SU-DHL-6 (cell line): Measurements from ENCODE around the gene ZNF77.

Source experiments
- H2AFZ ChIP-seq: fragments of 200-600 bp; sonication (generic); 2 replicates; pipeline ENCODE4 v1.6.1; 2014; ENCODE audit warnings: low read depth, mild to moderate bottlenecking, moderate library complexity, mixed read lengths, antibody characterized with exemption, low read length; ENCODE audit not compliant: severe bottlenecking
- H3F3A ChIP-seq: fragments of 200-600 bp; shearing (Covaris generic); 2 replicates; pipeline ENCODE4 v1.6.0; 2016; ENCODE audit warnings: antibody characterized with exemption, mild to moderate bottlenecking; ENCODE audit not compliant: insufficient read depth
- H3K27ac ChIP-seq: fragments of 200-600 bp; sonication (generic); 2 replicates; pipeline ENCODE4 v1.5.1; 2016; ENCODE audit warnings: low read depth, mild to moderate bottlenecking, low read length, moderate library complexity, mixed read lengths
- H3K27me3 ChIP-seq: fragments of 200-600 bp; sonication (generic), shearing (Covaris generic); 2 replicates; pipeline ENCODE4 v1.6.0; 2014; ENCODE audit warnings: mild to moderate bottlenecking, low read length
- H3K36me3 ChIP-seq: fragments of 200-600 bp; sonication (generic); 2 replicates; pipeline ENCODE4 v1.6.1; 2014; ENCODE audit warnings: mild to moderate bottlenecking, low read length, mixed read lengths
- H3K4me2 ChIP-seq: fragments of 300-600, 200-600 bp; shearing (Covaris generic), sonication (generic); 2 replicates; pipeline ENCODE4 v1.6.0; 2014; ENCODE audit warnings: low read length, low read depth, mild to moderate bottlenecking; ENCODE audit not compliant: poor library complexity, severe bottlenecking
- H3K4me3 ChIP-seq: fragments of 200-600 bp; sonication (generic); 2 replicates; pipeline ENCODE4 v1.5.1; 2014; ENCODE audit warnings: antibody characterized with exemption, low read length, mild to moderate bottlenecking, mixed read lengths; ENCODE audit not compliant: insufficient read depth, poor library complexity, severe bottlenecking
- H3K79me2 ChIP-seq: fragments of 200-600 bp; sonication (generic); 2 replicates; pipeline ENCODE4 v1.6.1; 2014; ENCODE audit warnings: mild to moderate bottlenecking, low read length, moderate library complexity; ENCODE audit not compliant: insufficient read depth
- H3K9ac ChIP-seq: fragments of 200-600 bp; sonication (generic); 2 replicates; pipeline ENCODE4 v1.7.0; 2014; ENCODE audit warnings: mild to moderate bottlenecking, low read length
- H3K9me2 ChIP-seq: fragments of 200-600 bp; sonication (generic); replicated peaks from 2 replicates; pipeline ENCODE4 v1.6.1; 2014; ENCODE audit warnings: low read length; ENCODE audit not compliant: insufficient read depth
- H3K9me3 ChIP-seq: fragments of 200-600 bp; sonication (generic); 2 replicates; pipeline ENCODE4 v1.6.1; 2014; ENCODE audit warnings: low read length, mixed read lengths; ENCODE audit not compliant: insufficient read depth
- H4K20me1 ChIP-seq: fragments of 200-600 bp; sonication (generic); 2 replicates; pipeline ENCODE4 v1.6.1; 2014; ENCODE audit warnings: low read depth, mild to moderate bottlenecking, antibody characterized with exemption, low read length, moderate library complexity, mixed read lengths
- CTCF ChIP-seq: fragments of 200-600 bp; sonication (generic); IDR thresholded peaks from one replicate; pipeline ENCODE4 v1.5.1; 2017; ENCODE audit warnings: antibody characterized with exemption, mild to moderate bottlenecking, low read length, moderate library complexity; ENCODE audit not compliant: insufficient read depth, poor library complexity, severe bottlenecking
- EZH2phosphoT487 ChIP-seq: fragments of 200-600 bp; sonication (generic), shearing (Covaris generic); conservative IDR thresholded peaks from 2 replicates; pipeline ENCODE4 v1.6.1; 2018; ENCODE audit warnings: mild to moderate bottlenecking, antibody characterized with exemption, low read length, moderate library complexity, mixed read lengths

Gene ZNF77

GRCh38 chr19:2974342-2975041, 29.7 kb upstream of the ZNF77 start:
- Histone ChIP-seq H2AFZ (no peak overlapping the region), H3K27ac (no peak overlapping the region), H3K9me3 (no peaks in the 10 kb centered on the region), H3K4me3 (no peak overlapping the region), H3K27me3 (no peaks in the 10 kb centered on the region), H4K20me1 (no peaks in the 10 kb centered on the region), H3K9ac (no peak overlapping the region), H3K4me2 (no peak overlapping the region), H3K9me2 (no peaks in the 10 kb centered on the region), H3K36me3 (no peaks in the 10 kb centered on the region), H3F3A (no peaks in the 10 kb centered on the region), H3K79me2 (no peaks in the 10 kb centered on the region)
- TF ChIP-seq CTCF (no peak), EZH2phosphoT487 (no peak)

- Histone ChIP-seq H2AFZ (no peak overlapping the region), H3K27ac (no peak overlapping the region), H3K9me3 (no peaks in the 10 kb centered on the region), H3F3A (no peaks in the 10 kb centered on the region), H3K9me2 (no peaks in the 10 kb centered on the region), H3K79me2 (no peaks in the 10 kb centered on the region), H3K4me3 (no peak overlapping the region), H3K9ac (no peak overlapping the region), H3K36me3 (no peaks in the 10 kb centered on the region), H3K27me3 (no peaks in the 10 kb centered on the region), H4K20me1 (no peaks in the 10 kb centered on the region), H3K4me2 (no peak overlapping the region)
- TF ChIP-seq EZH2phosphoT487: no peak
Observed at GRCh38 chr19:2973229-2973628, 28.5 kb upstream of the ZNF77 start.

GRCh38 chr19:2970201-2970835, 25.5 kb upstream of the ZNF77 start:
- Histone ChIP-seq H3K36me3 (no peaks in the 10 kb centered on the region), H3K9me2 (no peaks in the 10 kb centered on the region), H3K9me3 (no peaks in the 10 kb centered on the region)

More at GRCh38 chr19:2970201-2970835, 25.5 kb upstream of the ZNF77 start:
- no peaks in the 10 kb centered on the region for H3F3A ChIP-seq
- H2AFZ ChIP-seq: no peak overlapping the region
- no peaks in the 10 kb centered on the region for H3K27me3 ChIP-seq
- no peaks in the 10 kb centered on the region for H4K20me1 ChIP-seq
- H3K4me2 ChIP-seq: no peak overlapping the region
- no peak for TF ChIP-seq CTCF
- no peak for TF ChIP-seq EZH2phosphoT487
- no peak overlapping the region for H3K4me3 ChIP-seq
- H3K9ac ChIP-seq: no peak overlapping the region
- H3K27ac ChIP-seq: no peak overlapping the region
- no peaks in the 10 kb centered on the region for H3K79me2 ChIP-seq
